ENCODE results near the gene CFTR.

DNA sequence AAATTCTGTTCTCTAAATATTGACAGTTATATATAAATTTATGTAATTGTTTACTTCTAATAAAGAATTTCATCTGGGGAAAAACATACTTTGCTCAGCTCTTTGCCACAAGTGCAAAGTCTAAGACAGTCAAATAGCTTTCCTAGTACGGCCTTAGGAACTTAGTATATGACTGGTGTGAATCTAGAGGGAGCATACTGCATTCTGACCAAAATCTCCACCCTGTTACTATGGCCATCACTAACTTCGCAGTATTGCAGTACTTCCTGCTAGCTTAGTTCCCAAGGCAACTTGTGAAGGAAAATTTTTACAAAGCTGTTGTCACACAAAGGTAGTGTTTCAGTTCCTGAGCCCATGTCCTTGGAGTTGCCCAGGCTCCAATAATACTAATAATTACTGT is 181.5 kb downstream of the CFTR start:
- TF ChIP-seq CTCF (IDR thresholded peaks at IDR 0.05) = no peak
- no peak for TF ChIP-seq POLR2A (IDR thresholded peaks at IDR 0.05)

Measured in body of pancreas (tissue), 4 donors.